ENCODE results near the gene KLF6.

DNA sequence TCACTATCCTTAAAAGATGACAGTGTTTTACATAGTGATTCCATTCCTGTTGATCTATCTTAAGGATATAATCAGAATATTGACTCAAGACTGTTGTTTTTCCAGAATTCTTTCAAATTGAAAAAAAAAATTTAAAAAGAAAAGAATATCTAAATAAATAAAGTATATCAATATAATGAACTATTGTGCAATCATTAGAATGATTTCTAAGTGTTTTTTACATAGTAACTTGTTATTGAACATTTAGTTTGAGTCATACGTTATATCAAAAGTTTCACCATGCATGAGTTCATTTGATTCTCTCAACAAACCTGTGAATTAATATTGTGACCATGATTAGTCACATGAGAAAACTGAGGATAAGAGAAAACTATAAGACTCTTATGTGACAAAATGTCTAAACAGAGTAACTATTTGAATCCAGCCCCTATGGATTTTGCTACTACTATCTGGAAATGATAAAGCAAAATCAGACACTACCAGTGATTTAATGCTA, 46.1 kb downstream of the KLF6 start:
- TF ChIP-seq, protein P1, sequence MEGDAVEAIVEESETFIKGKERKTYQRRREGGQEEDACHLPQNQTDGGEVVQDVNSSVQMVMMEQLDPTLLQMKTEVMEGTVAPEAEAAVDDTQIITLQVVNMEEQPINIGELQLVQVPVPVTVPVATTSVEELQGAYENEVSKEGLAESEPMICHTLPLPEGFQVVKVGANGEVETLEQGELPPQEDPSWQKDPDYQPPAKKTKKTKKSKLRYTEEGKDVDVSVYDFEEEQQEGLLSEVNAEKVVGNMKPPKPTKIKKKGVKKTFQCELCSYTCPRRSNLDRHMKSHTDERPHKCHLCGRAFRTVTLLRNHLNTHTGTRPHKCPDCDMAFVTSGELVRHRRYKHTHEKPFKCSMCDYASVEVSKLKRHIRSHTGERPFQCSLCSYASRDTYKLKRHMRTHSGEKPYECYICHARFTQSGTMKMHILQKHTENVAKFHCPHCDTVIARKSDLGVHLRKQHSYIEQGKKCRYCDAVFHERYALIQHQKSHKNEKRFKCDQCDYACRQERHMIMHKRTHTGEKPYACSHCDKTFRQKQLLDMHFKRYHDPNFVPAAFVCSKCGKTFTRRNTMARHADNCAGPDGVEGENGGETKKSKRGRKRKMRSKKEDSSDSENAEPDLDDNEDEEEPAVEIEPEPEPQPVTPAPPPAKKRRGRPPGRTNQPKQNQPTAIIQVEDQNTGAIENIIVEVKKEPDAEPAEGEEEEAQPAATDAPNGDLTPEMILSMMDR (conservative IDR thresholded peaks at IDR 0.05), result no peak
- TF ChIP-seq EZH2 (IDR thresholded peaks at IDR 0.05; ENCODE audit: low read depth), result no peak
